Fibroblast of pulmonary artery (primary cell): ENCODE measurements around the gene B3GALNT2.

Source experiments
- DNase-seq: peaks from one replicate; pipeline ENCODE4 v3.0.0-alpha.2; 2010; ENCODE audit warnings: low read depth
- H3K4me3 ChIP-seq: replicated peaks from 2 replicates; pipeline ENCODE4 v1.5.1; 2011; ENCODE audit warnings: low read depth, mild to moderate bottlenecking, control low read depth, low read length, moderate library complexity
- TF ChIP-seq, protein P1 (sequence below): IDR thresholded peaks from 2 replicates; pipeline ENCODE4 v1.5.1; 2011; ENCODE audit warnings: mild to moderate bottlenecking, control low read depth, low read length, inconsistent platforms; ENCODE audit errors: missing control alignments

The B3GALNT2 gene

DNA sequence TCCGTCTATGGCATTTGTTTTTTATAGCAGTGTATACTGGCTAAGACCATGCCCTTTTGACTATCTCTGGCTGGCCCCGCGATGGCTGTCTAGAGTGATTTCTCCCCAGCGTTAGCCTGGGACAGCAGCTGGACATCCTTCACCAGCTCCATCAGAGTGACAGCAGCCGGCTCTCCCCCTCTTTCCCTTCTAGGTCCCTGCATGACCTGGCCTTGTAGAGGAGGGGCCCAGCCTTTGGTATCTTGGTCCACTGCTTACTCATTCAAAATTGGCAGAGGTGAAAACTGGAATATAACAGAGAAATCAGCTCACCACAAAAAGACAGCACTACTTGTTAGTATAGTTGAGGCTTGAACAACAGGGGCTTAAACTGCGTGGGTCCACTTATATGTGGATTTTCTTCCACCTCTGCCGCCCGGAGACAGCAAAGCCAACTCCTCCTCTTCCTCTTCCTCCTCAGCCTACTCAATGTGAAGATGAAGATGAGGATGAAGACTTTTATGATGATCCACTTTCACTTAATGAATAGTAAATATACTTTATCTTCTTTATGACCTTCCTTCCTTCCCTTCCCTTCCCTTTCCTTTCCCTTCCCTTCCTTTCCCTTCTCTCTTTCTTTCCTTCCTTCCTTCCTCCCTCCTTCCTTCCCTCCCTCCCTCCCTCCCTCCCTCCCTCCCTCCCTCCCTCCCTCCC, 29.4 kb upstream of the B3GALNT2 start:
- DNase-seq, result peak; percentile 36
- TF ChIP-seq, protein P1, sequence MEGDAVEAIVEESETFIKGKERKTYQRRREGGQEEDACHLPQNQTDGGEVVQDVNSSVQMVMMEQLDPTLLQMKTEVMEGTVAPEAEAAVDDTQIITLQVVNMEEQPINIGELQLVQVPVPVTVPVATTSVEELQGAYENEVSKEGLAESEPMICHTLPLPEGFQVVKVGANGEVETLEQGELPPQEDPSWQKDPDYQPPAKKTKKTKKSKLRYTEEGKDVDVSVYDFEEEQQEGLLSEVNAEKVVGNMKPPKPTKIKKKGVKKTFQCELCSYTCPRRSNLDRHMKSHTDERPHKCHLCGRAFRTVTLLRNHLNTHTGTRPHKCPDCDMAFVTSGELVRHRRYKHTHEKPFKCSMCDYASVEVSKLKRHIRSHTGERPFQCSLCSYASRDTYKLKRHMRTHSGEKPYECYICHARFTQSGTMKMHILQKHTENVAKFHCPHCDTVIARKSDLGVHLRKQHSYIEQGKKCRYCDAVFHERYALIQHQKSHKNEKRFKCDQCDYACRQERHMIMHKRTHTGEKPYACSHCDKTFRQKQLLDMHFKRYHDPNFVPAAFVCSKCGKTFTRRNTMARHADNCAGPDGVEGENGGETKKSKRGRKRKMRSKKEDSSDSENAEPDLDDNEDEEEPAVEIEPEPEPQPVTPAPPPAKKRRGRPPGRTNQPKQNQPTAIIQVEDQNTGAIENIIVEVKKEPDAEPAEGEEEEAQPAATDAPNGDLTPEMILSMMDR, result no peak
- no peak overlapping the region for H3K4me3 ChIP-seq

GRCh38 chr1:235532360-235532759, 28.1 kb upstream of the B3GALNT2 start:
- peak; percentile 45 for DNase-seq
- TF ChIP-seq, protein P1, result no peak
- H3K4me3 ChIP-seq, result no peak overlapping the region

- DNase-seq, result no peak
- TF ChIP-seq, protein P1, result no peak
- H3K4me3 ChIP-seq, result no peak overlapping the region
Measured at GRCh38 chr1:235527196-235527814, 23.1 kb upstream of the B3GALNT2 start.

- TF ChIP-seq, protein P1, result no peak
- DNase-seq, result peak; percentile 33
- H3K4me3 ChIP-seq, result no peak overlapping the region
Measured at GRCh38 chr1:235525314-235525713, 21.1 kb upstream of the B3GALNT2 start.

DNA sequence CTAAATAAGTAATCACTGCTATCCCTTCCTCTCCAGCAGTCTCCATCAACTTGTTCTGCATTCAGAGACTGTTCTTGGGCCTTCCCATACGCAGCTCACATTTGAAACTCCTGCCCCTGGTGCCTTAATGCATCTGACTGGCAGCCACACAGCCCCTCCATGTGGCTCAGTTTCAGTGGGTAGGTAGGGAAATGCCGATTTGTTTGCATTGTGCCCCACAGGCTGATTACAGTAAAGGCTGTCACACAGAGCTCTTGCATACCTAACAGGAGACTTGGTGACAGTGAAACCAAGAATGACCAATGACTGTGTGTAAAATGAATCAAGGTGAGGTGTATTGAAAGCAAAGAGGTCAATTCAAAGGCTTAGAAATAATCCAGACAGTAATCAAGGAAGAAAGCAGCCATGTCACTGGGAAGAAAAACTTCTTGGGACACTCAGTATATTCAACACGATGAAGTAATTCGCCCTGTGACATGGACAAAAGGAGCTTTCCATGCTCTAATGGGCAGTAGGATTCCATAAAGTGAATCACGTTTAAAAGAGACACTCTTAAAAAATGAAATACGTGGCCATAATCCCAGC, 12.7 kb upstream of the B3GALNT2 start:
- TF ChIP-seq, protein P1, result no peak
- DNase-seq, result no peak
- H3K4me3 ChIP-seq, result no peak overlapping the region

- TF ChIP-seq, protein P1, result no peak
- no peak for DNase-seq
- H3K4me3 ChIP-seq, result no peak overlapping the region
Measured at GRCh38 chr1:235515844-235516512, 11.7 kb upstream of the B3GALNT2 start.
